RPMI8226 (cell line): ENCODE data around the gene ZNF346.
A peak's percentile ranks its signal among the peaks of the same experiment; 100 is the strongest.

Experiments
- DNase-seq: peaks from one replicate; pipeline ENCODE4 v3.0.0-alpha.2; 2015

Gene ZNF346

DNA sequence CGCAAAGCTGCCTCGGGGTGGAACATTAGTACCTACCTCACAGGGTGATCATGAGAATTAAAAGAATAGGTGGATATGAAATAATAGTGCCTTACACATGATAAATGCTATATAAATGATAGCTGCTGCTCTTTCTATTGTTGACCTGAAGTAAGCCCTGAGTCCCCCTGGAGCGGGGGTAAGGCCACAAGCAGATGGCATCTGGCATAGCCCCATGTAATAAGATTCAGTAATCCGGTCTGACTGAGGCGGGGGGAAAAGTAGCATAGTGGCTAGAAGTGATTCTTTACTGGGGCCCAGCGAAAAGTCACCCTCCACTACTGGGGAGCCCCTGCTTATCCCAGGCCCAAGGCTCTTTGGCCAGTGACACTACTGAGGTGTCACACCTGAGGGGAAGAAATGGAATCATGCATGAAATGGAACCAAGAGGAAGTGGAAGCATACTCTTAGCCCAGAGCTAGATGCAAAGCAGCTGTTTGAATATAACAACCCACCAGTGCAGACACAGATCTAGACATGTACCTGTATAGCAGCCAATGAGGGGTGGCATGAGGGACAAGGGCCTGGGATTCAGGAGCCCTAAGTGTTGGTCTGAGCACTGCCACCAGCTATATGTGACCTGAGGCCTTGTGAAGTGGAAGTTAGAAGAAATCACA is 48.2 kb downstream of the ZNF346 start:
- DNase-seq: no peak

GRCh38 chr5:177071666-177072385 is 49.3 kb downstream of the ZNF346 start:
- peak; percentile 87 for DNase-seq

- DNase-seq: no peak
These were observed 54.8 kb downstream of the ZNF346 start for GRCh38 chr5:177077335-177077734.

- no peak for DNase-seq
These were observed 57.1 kb downstream of the ZNF346 start for GRCh38 chr5:177079606-177080005.

- DNase-seq: no peak
These were observed 57.8 kb downstream of the ZNF346 start for GRCh38 chr5:177080265-177080664.

- DNase-seq: no peak
These were observed 59.4 kb downstream of the ZNF346 start for GRCh38 chr5:177081859-177082258.

DNA sequence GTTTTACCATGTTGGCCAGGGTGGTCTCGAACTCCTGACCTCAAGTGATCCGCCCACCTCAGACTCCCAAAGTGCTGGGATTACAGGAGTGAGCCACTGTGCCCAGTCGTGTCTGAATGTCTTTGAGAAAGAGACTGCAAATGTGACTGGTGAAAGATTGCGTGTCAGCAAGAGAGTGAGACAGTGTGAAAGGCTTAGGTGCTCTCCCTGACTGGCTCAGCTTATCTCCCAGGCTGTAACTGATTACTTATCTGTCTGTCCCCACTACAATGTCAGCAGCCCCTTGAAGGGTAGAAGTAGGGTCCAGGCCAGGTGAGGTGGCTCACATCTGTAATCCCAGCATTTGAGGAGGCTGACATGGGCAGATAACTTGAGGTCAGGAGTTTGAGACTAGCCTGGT is 60.9 kb downstream of the ZNF346 start:
- no peak for DNase-seq

DNA sequence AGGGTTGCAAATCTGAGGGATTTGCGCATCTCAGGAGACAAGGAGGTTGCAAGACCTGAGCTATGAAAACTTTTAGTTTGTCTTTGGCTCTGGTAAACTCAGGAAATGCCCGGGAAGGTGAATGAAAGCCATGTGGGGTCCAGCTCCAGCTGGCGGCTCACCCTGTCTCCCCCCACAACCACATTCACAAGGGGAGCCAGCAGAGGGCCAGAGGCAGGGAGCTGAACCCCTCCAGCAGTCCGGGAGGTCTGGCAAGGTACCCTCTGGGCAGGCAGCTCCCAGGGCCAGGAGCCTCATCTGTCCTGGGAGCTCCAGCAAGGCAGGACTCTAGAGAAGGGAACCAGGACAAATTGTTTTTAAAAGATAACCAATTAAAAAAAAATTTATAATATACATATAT is 61.7 kb downstream of the ZNF346 start:
- DNase-seq: no peak

DNA sequence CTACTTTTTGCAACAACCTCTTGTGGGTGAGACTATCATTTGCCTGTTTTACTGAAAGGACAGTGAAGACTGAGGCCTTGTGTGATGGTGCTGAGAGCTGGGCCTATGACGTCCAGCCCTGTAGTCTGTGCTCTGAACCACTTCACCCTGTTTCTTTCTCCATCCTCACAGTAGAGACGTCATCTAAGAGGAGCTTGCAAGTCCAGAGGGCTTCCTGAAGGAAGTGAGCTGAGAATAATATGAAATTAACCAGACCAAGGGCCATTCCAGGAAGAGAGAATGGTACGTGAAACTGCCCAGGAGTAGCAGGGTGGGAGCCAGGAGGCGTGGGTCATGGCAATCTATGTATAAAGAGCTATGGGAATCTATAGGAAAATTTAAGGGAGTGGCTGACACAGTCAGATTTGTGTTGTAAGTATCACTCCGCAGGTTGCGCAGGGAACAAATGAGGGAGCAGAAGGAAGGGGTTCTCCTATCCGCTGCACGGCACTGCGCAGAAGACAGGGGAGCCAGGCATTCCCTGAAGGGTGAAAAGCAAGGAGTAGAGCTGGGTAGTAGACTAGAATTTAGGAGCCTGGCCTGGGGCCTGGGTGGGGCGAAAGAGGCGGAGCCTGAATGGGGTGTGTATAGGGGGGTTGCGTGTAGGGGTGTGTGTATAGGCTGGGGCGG is 63.6 kb downstream of the ZNF346 start:
- no peak for DNase-seq

- DNase-seq: peak; percentile 79
These were observed 64.3 kb downstream of the ZNF346 start, which contains the start of gene FGFR4 for GRCh38 chr5:177086654-177087397. FGFR4 (plus strand) TSS chr5:177086915; CDS start chr5:177089603, 2,688 bp downstream.

DNA sequence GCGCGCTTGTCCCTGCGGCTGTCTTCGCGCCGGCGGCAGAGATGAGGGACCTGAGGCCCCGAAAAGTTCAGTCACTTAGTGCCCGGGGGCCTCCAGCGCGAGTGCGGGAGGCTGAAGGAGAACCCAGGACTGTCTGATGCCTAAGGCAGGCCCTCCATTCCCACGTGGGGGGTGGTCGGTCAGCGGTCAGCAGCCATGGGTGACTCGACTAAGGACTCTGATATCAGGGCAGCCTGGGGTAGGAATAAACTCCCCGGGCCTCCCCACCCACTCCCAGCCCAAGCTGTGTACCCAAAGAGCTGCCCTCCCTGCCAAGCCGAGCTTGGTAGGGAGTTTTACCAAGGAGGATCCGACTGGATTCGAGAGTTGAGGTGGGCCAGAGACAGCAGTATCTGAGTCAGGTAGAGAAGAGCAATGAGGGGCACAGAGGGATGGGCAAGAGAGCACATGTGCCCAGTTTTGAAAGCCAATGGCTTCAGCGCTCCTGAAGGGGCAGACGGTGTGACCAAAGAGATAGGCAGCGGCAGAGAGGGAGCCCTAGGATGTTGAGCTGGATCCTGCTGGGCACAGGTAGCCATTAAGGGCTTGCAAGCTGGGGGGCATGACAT is 65.0 kb downstream of the ZNF346 start:
- DNase-seq: no peak

DNA sequence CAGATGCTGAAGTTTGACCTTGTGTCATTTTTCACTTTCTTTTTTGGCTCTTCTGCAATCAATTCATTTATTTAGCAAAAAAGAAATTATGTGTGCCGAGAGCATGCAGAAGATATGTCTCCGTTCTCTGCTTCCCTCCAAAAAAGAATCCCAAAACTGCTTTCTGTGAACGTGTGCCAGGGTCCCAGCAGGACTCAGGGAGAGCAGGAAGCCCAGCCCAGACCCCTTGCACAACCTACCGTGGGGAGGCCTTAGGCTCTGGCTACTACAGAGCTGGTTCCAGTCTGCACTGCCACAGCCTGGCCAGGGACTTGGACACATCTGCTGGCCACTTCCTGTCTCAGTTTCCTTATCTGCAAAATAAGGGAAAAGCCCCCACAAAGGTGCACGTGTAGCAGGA is 66.6 kb downstream of the ZNF346 start:
- no peak for DNase-seq

DNA sequence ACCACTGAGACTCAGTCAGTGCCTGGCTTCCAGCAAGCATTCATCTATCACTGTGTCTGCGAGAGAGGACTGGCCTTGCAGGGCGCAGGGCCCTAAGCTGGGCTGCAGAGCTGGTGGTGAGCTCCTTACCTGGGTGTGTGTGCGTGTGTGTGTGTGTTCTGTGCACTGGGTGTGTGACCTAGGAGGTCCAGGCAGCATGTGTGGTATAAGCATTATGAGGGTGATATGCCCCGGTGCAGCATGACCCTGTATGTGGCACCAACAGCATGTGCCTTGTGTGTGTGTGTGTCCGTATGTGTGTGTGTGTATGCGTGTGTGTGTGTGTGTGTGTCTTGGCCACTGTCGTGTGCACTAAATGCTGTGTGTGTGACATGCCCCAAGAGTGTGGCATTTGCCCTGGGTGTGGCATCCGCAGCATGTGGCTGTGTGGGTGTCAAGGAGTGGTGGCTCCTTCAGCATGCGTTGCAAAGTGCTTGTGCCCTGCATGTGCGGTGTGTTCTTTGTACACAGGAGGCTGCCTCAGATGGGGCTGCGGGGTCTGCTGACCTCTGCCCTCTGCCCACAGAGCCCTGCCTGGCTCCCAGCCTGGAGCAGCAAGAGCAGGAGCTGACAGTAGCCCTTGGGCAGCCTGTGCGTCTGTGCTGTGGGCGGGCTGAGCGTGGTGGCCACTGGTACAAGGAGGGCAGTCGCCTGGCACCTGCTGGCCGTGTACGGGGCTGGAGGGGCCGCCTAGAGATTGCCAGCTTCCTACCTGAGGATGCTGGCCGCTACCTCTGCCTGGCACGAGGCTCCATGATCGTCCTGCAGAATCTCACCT is 67.5 kb downstream of the ZNF346 start:
- no peak for DNase-seq

- no peak for DNase-seq
These were observed 68.3 kb downstream of the ZNF346 start for GRCh38 chr5:177090813-177091212.

DNA sequence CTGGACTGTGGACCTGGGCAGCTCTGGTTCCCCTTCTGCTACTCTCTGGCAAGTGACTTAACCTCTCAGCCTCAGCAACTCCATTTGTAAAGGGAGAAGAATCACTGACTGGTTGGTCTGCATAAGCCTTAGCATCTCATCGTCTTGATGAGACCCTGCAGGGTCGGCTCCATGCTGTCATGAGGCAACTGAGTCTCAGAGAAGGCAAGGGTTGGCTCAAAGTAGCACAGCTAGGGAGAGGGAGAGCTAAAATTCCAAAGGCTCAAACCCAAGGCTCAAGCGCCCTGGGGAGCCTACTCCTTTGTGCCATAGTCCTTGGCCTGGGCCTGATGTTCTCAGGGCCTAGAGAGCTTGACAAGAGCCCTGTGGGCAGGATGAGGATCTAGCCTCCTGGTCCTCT is 68.7 kb downstream of the ZNF346 start:
- no peak for DNase-seq

DNA sequence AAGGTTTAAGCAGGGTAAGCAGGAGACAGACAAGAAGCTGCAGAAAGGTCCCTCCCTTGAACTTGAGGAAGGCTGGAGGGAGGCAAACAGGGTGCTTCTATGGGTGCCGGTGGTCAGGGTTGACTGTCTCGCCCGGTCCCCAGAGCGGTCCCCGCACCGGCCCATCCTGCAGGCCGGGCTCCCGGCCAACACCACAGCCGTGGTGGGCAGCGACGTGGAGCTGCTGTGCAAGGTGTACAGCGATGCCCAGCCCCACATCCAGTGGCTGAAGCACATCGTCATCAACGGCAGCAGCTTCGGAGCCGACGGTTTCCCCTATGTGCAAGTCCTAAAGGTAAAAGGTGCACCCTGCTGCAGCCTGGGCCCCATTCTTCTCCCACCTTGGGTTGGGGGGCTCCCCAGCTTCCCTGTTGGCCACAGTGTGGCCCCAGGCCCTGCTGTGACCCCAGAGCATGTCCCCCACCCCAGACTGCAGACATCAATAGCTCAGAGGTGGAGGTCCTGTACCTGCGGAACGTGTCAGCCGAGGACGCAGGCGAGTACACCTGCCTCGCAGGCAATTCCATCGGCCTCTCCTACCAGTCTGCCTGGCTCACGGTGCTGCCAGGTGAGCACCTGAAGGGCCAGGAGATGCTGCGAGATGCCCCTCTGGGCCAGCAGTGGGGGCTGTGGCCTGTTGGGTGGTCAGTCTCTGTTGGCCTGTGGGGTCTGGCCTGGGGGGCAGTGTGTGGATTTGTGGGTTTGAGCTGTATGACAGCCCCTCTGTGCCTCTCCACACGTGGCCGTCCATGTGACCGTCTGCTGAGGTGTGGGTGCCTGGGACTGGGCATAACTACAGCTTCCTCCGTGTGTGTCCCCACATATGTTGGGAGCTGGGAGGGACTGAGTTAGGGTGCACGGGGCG is 69.9 kb downstream of the ZNF346 start:
- DNase-seq: no peak

GRCh38 chr5:177093082-177093712 is 70.7 kb downstream of the ZNF346 start:
- no peak for DNase-seq

- DNase-seq: no peak
These were observed 71.3 kb downstream of the ZNF346 start for GRCh38 chr5:177093803-177094202.

GRCh38 chr5:177094224-177095087 is 72.0 kb downstream of the ZNF346 start:
- DNase-seq: peak; percentile 28
